ENCODE data around the gene EGLN3. TPM values are rescaled to one million over a fixed set of nuclear protein-coding genes. Genes with fewer than 3 reads are reported as not detected.

Gene EGLN3
- total RNA-seq, 1 experiment from 2014 or later: 3.2 TPM

DNA sequence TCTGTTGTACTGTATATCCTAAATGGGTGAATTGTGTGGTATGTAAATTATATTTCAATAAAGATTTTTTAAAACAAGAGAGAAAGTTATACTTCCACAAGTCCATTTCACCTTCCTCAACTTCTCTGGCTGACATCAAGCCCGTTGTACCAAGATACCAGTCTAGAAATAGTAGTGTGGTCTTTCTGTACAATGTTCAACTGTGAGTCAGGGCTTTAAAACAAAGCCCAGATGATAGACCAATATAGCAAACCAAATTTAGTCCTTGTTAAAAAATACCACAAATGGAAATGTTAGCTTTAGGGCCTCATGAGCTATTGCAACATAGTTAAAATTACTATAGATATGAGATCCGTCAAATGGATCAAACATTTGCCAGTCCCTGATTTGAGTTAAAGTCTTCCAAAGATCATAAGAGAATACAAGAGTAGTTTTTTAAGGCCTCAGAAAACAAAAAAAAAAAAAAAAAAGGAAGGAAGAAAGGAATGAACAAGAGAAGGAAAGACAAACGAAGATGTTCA lies 49.0 kb upstream of the EGLN3 start:
- Histone ChIP-seq H3K36me3 (ENCODE audit: low read depth, low read length) (no peaks in the 10 kb centered on the region), H3K27ac (ENCODE audit: low read length) (no peak overlapping the region), H3K79me2 (ENCODE audit: low read length) (no peaks in the 10 kb centered on the region), H3K4me1 (ENCODE audit: insufficient read depth, low read length) (0 out of 2 replicates have a peak, but pooled peaks cover 5% of the 10 kb centered on the region), H3K4me2 (ENCODE audit: low read length) (no peak overlapping the region), H4K20me1 (ENCODE audit: low read length) (no peaks in the 10 kb centered on the region), H3K9ac (ENCODE audit: low read length) (no peak overlapping the region), H3K4me3 (ENCODE audit: low read length) (no peak overlapping the region), H3K9me2 (replicated peaks; ENCODE audit: low read length) (no peaks in the 10 kb centered on the region), H3K27me3 (ENCODE audit: low read length) (peaks cover 19% of the 10 kb centered on the region; the same call in 1 of the 2 replicates), H2AFZ (ENCODE audit: low read length) (no peak overlapping the region), H3K9me3 (ENCODE audit: low read length) (no peaks in the 10 kb centered on the region), H3F3A (ENCODE audit: low read length, unreplicated experiment) (no peaks in the 10 kb centered on the region)
- CTCF ChIA-PET: no interaction called here
- ATAC-seq (no peak), DNase-seq (no peak)
- no TSS peak for BruUV-seq (replicated peaks)
- no peak for TF ChIP-seq EZH2phosphoT487 (IDR thresholded peaks at IDR 0.05; ENCODE audit: borderline replicate concordance, low read length)
- no peak for TF ChIP-seq EZH2 (IDR thresholded peaks at IDR 0.05; ENCODE audit: low read length, unreplicated experiment)
- TF ChIP-seq, protein P1, sequence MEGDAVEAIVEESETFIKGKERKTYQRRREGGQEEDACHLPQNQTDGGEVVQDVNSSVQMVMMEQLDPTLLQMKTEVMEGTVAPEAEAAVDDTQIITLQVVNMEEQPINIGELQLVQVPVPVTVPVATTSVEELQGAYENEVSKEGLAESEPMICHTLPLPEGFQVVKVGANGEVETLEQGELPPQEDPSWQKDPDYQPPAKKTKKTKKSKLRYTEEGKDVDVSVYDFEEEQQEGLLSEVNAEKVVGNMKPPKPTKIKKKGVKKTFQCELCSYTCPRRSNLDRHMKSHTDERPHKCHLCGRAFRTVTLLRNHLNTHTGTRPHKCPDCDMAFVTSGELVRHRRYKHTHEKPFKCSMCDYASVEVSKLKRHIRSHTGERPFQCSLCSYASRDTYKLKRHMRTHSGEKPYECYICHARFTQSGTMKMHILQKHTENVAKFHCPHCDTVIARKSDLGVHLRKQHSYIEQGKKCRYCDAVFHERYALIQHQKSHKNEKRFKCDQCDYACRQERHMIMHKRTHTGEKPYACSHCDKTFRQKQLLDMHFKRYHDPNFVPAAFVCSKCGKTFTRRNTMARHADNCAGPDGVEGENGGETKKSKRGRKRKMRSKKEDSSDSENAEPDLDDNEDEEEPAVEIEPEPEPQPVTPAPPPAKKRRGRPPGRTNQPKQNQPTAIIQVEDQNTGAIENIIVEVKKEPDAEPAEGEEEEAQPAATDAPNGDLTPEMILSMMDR (conservative IDR thresholded peaks at IDR 0.05; ENCODE audit: low read depth, low read length): no peak
- intact Hi-C loops (cut with micrococcal nuclease): no loop called here
- POLR2A ChIA-PET (ENCODE audit: unreplicated experiment): no interaction called here

DNA sequence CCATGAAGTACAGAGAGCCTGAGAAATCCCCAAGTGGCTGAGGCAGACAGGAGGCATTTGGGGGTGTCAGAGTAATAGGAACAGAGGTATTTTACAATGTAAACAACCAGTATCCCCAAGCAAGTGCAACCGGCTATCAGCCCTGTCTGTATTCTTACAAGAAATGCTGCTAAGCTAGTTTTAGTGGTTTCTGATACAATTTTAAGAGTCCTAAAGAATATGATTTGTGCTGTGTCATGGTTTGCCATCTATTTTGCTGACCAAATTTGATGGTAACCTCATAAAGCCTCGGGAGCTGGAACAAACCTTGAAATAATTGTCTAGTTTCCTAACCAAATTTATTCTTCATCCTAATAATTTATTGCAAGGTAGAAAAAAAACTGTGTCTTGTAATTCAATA lies 46.7 kb upstream of the EGLN3 start:
- H3K36me3 ChIP-seq (ENCODE audit: low read depth, low read length): no peaks in the 10 kb centered on the region
- H3K27ac ChIP-seq (ENCODE audit: low read length): no peak overlapping the region
- TF ChIP-seq, protein P1 (conservative IDR thresholded peaks at IDR 0.05; ENCODE audit: low read depth, low read length): no peak
- no peak for TF ChIP-seq EZH2phosphoT487 (IDR thresholded peaks at IDR 0.05; ENCODE audit: borderline replicate concordance, low read length)
- TF ChIP-seq EZH2 (IDR thresholded peaks at IDR 0.05; ENCODE audit: low read length, unreplicated experiment): no peak
- H3K4me2 ChIP-seq (ENCODE audit: low read length): no peak overlapping the region; the same call in 1 of the 2 replicates
- H4K20me1 ChIP-seq (ENCODE audit: low read length): no peaks in the 10 kb centered on the region
- POLR2A ChIA-PET (ENCODE audit: unreplicated experiment): no interaction called here
- intact Hi-C loops (cut with micrococcal nuclease): no loop called here
- H2AFZ ChIP-seq (ENCODE audit: low read length): peak overlapping the region; percentile 34; the same call in 1 of the 2 replicates
- 0 out of 2 replicates have a peak, but pooled peaks cover 5% of the 10 kb centered on the region for H3K4me1 ChIP-seq (ENCODE audit: insufficient read depth, low read length)
- H3K9ac ChIP-seq (ENCODE audit: low read length): no peak overlapping the region
- CTCF ChIA-PET: no interaction called here
- no TSS peak for BruUV-seq (replicated peaks)
- no peaks in the 10 kb centered on the region for H3K79me2 ChIP-seq (ENCODE audit: low read length)
- H3K27me3 ChIP-seq (ENCODE audit: low read length): peaks cover 15% of the 10 kb centered on the region; the same call in 1 of the 2 replicates
- no peak overlapping the region for H3K4me3 ChIP-seq (ENCODE audit: low read length)
- H3K9me2 ChIP-seq (replicated peaks; ENCODE audit: low read length): no peaks in the 10 kb centered on the region
- DNase-seq (peak; percentile 14), ATAC-seq (no peak)
- H3K9me3 ChIP-seq (ENCODE audit: low read length): no peaks in the 10 kb centered on the region
- H3F3A ChIP-seq (ENCODE audit: low read length, unreplicated experiment): no peaks in the 10 kb centered on the region

DNA sequence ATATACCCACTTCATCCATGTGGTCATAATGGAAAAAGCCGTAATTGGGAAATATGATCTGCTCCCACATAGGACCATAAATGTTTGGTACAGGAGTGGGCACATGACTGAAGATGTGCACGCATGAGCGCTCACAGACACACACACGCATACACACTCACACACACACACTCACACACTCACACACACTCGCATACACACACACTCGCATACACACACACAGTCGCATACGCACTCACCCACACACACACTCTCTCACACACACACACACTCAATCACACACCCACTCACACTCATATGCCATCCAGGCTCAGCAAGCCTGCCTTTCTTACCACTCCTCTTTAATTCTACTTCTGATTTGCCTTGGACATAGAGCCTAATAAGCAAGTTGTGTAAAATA lies 45.6 kb upstream of the EGLN3 start:
- intact Hi-C loops (cut with micrococcal nuclease): no loop called here
- Histone ChIP-seq H3K4me2 (ENCODE audit: low read length) (no peak overlapping the region), H3K79me2 (ENCODE audit: low read length) (no peaks in the 10 kb centered on the region), H3K27me3 (ENCODE audit: low read length) (peaks cover 6% of the 10 kb centered on the region; the same call in 1 of the 2 replicates), H3K36me3 (ENCODE audit: low read depth, low read length) (no peaks in the 10 kb centered on the region), H2AFZ (ENCODE audit: low read length) (no peak overlapping the region), H3K9me2 (replicated peaks; ENCODE audit: low read length) (no peaks in the 10 kb centered on the region), H3K9me3 (ENCODE audit: low read length) (no peaks in the 10 kb centered on the region), H3F3A (ENCODE audit: low read length, unreplicated experiment) (no peaks in the 10 kb centered on the region), H3K9ac (ENCODE audit: low read length) (no peak overlapping the region), H3K4me1 (ENCODE audit: insufficient read depth, low read length) (0 out of 2 replicates have a peak, but pooled peaks cover 5% of the 10 kb centered on the region), H3K4me3 (ENCODE audit: low read length) (no peak overlapping the region), H4K20me1 (ENCODE audit: low read length) (no peaks in the 10 kb centered on the region), H3K27ac (ENCODE audit: low read length) (no peak overlapping the region)
- ChIA-PET CTCF (no interaction called here), POLR2A (ENCODE audit: unreplicated experiment) (no interaction called here)
- DNase-seq (no peak), ATAC-seq (no peak)
- TF ChIP-seq EZH2 (IDR thresholded peaks at IDR 0.05; ENCODE audit: low read length, unreplicated experiment) (no peak), EZH2phosphoT487 (IDR thresholded peaks at IDR 0.05; ENCODE audit: borderline replicate concordance, low read length) (no peak)
- TF ChIP-seq, protein P1 (conservative IDR thresholded peaks at IDR 0.05; ENCODE audit: low read depth, low read length): no peak
- no TSS peak for BruUV-seq (replicated peaks)

All from PC-3 (cell line).